SK-N-SH treated with all-trans-retinoic acid at 6 μM for 48 hours (cell line): ENCODE measurements around the gene PPARGC1A.

Source experiments
- ATAC-seq: fragments of 200-7000 bp; cut with Tn5 transposase; 3 replicates; pipeline ENCODE4 v1.9.1; 2020; ENCODE audit warnings: mild to moderate bottlenecking, moderate library complexity
- ARNTL ChIP-seq: fragments of 450-650 bp; formaldehyde crosslinking; IDR thresholded peaks from 2 replicates; pipeline ENCODE4 v1.5.0; 2020; ENCODE audit warnings: low read depth, mild to moderate bottlenecking, moderate library complexity, borderline replicate concordance
- BACH2 ChIP-seq: fragments of 250-450 bp; sonication (Bioruptor Pico); IDR thresholded peaks from 2 replicates; pipeline ENCODE4 v1.9.0; 2021; ENCODE audit warnings: mild to moderate bottlenecking, borderline replicate concordance
- CREB5 ChIP-seq: fragments of 250-450 bp; sonication (Bioruptor Pico); IDR thresholded peaks from 2 replicates; pipeline ENCODE4 v1.5.1; 2020; ENCODE audit warnings: low read depth, mild to moderate bottlenecking, moderate library complexity
- CSRNP3 ChIP-seq: fragments of 250-450 bp; sonication (Bioruptor Pico); IDR thresholded peaks from 2 replicates; pipeline ENCODE4 v1.5.1; 2021; ENCODE audit warnings: mild to moderate bottlenecking, moderate library complexity
- ESRRG ChIP-seq: fragments of 250-450 bp; sonication (Bioruptor Pico); IDR thresholded peaks from 2 replicates; pipeline ENCODE4 v1.6.1; 2021; ENCODE audit warnings: mild to moderate bottlenecking
- OSR1 ChIP-seq: fragments of 250-450 bp; sonication (Bioruptor Pico); IDR thresholded peaks from 2 replicates; pipeline ENCODE4 v1.8.0; 2022; ENCODE audit warnings: moderate library complexity, mild to moderate bottlenecking, inconsistent platforms
- PATZ1 ChIP-seq: fragments of 250-450 bp; sonication (Bioruptor Pico); IDR thresholded peaks from 2 replicates; pipeline ENCODE4 v1.8.0; 2020; ENCODE audit warnings: mild to moderate bottlenecking, moderate library complexity, borderline replicate concordance
- POU6F1 ChIP-seq: fragments of 250-450 bp; sonication (Bioruptor Pico); IDR thresholded peaks from 2 replicates; pipeline ENCODE4 v1.8.0; 2021; ENCODE audit warnings: low read depth, mild to moderate bottlenecking, moderate library complexity, borderline replicate concordance
- PPARA ChIP-seq: fragments of 250-450 bp; sonication (Bioruptor Pico); IDR thresholded peaks from 2 replicates; pipeline ENCODE4 v1.5.0; 2020; ENCODE audit warnings: mild to moderate bottlenecking, borderline replicate concordance
- RARB ChIP-seq: fragments of 250-450 bp; sonication (Bioruptor Pico); IDR thresholded peaks from 2 replicates; pipeline ENCODE4 v1.8.0; 2021; ENCODE audit warnings: mild to moderate bottlenecking, moderate library complexity
- SNAI2 ChIP-seq: fragments of 250-450 bp; sonication (Bioruptor Pico); IDR thresholded peaks from 2 replicates; pipeline ENCODE4 v1.5.0; 2020; ENCODE audit warnings: mild to moderate bottlenecking, moderate library complexity
- TCF4 ChIP-seq: fragments of 250-450 bp; sonication (Bioruptor Pico); IDR thresholded peaks from 2 replicates; pipeline ENCODE4 v1.8.0; 2021; ENCODE audit warnings: mild to moderate bottlenecking, moderate library complexity, borderline replicate concordance
- TOX ChIP-seq: fragments of 250-450 bp; sonication (Bioruptor Pico); IDR thresholded peaks from 2 replicates; pipeline ENCODE4 v1.8.0; 2021; ENCODE audit warnings: mild to moderate bottlenecking, moderate library complexity, borderline replicate concordance
- TSHZ2 ChIP-seq: fragments of 250-450 bp; sonication (Bioruptor Pico); IDR thresholded peaks from 2 replicates; pipeline ENCODE4 v1.5.0; 2020; ENCODE audit warnings: mild to moderate bottlenecking, moderate library complexity
- ZC3H10 ChIP-seq: fragments of 250-450 bp; sonication (Bioruptor Pico); IDR thresholded peaks from 2 replicates; pipeline ENCODE4 v1.5.1; 2021; ENCODE audit warnings: mild to moderate bottlenecking, moderate library complexity
- ZFP30 ChIP-seq: fragments of 450-650 bp; formaldehyde crosslinking; IDR thresholded peaks from 2 replicates; pipeline ENCODE4 v1.5.0; 2022; ENCODE audit warnings: mild to moderate bottlenecking, moderate library complexity
- ZNF565 ChIP-seq: fragments of 450-650 bp; formaldehyde crosslinking; conservative IDR thresholded peaks from 2 replicates; pipeline ENCODE4 v1.5.0; 2020; ENCODE audit warnings: low read depth, mild to moderate bottlenecking, moderate library complexity
- ZNF70 ChIP-seq: fragments of 450-650 bp; formaldehyde crosslinking; IDR thresholded peaks from 2 replicates; pipeline ENCODE4 v1.5.0; 2020; ENCODE audit warnings: mild to moderate bottlenecking, moderate library complexity

The PPARGC1A gene

GRCh38 chr4:23923141-23923540 is 33.3 kb upstream of the PPARGC1A start:
- no peak for ATAC-seq
- TF ChIP-seq POU6F1 (no peak), ESRRG (no peak), ZFP30 (CRISPR knock-in tag) (no peak), OSR1 (CRISPR knock-in tag) (no peak)
- TF ChIP-seq, all 23 proteins: peak for 0

- ATAC-seq: no peak
- TF ChIP-seq TSHZ2 (CRISPR knock-in tag) (no peak), RARB (no peak), ESRRG (no peak), PATZ1 (CRISPR knock-in tag) (no peak), ZNF565 (no peak), POU6F1 (no peak), CSRNP3 (CRISPR knock-in tag) (no peak), ZC3H10 (CRISPR knock-in tag) (no peak), SNAI2 (CRISPR knock-in tag) (no peak), TOX (CRISPR knock-in tag) (no peak), PPARA (CRISPR knock-in tag) (no peak), ZNF70 (no peak), ARNTL (CRISPR knock-in tag) (no peak), ZFP30 (CRISPR knock-in tag) (no peak), TCF4 (CRISPR knock-in tag) (no peak)
- TF ChIP-seq, all 23 proteins: peak for 0
These were observed 32.8 kb upstream of the PPARGC1A start for GRCh38 chr4:23922541-23923111.

GRCh38 chr4:23922013-23922412 is 32.2 kb upstream of the PPARGC1A start:
- ATAC-seq: no peak
- TF ChIP-seq OSR1 (CRISPR knock-in tag): no peak
- no peak for TF ChIP-seq SNAI2 (CRISPR knock-in tag)
- no peak for TF ChIP-seq TOX (CRISPR knock-in tag)
- no peak for TF ChIP-seq BACH2 (CRISPR knock-in tag)
- TF ChIP-seq CSRNP3 (CRISPR knock-in tag): no peak
- TF ChIP-seq TSHZ2 (CRISPR knock-in tag): no peak
- TF ChIP-seq PATZ1 (CRISPR knock-in tag): no peak
- no peak for TF ChIP-seq ESRRG
- no peak for TF ChIP-seq CREB5 (CRISPR knock-in tag)
- no peak for TF ChIP-seq ZFP30 (CRISPR knock-in tag)
- no peak for TF ChIP-seq PPARA (CRISPR knock-in tag)
